Measurements from ENCODE around the gene ZDHHC14.

ZDHHC14 gene

DNA sequence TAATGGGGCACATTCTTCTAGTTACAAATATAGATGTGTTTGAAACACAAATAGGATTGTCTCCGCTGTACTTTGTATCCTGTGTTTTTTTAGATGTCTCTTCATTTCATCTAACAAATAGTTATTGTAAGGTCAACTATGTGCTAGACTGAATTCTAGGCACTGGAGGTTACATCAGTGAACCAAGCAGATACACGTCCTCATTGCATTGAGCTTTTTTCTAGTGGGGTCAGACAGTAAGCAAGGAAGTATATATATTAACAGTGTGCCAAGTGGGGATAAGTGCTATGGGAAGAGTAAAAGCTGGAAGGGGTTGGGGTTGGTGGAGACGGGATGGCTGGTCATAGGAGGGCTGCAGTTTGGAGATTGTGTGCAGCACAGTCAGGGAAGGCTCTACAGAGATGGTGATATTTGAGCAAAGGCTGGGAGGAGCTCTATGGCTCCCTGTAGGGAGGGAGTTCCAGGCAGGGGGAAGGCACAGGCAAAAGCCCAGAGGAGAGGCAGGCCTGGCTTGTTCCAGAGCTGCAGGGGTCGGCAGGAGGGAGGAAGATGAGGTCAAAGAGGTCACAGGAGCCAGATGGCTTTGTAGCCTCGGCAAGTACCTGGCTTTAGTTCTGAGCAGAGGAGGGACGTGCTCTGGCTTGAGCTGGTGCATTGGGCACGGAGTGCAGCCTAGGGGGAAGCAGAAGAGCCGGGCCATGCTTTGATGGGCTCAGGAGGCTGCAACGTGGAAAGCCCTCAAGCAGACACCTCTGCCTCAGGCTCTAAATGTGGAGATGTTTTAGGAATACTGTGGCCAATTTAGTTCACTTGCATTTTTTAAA is 152.3 kb downstream of the ZDHHC14 start:
- no peak for DNase-seq (ENCODE audit: low spot score)

DNA sequence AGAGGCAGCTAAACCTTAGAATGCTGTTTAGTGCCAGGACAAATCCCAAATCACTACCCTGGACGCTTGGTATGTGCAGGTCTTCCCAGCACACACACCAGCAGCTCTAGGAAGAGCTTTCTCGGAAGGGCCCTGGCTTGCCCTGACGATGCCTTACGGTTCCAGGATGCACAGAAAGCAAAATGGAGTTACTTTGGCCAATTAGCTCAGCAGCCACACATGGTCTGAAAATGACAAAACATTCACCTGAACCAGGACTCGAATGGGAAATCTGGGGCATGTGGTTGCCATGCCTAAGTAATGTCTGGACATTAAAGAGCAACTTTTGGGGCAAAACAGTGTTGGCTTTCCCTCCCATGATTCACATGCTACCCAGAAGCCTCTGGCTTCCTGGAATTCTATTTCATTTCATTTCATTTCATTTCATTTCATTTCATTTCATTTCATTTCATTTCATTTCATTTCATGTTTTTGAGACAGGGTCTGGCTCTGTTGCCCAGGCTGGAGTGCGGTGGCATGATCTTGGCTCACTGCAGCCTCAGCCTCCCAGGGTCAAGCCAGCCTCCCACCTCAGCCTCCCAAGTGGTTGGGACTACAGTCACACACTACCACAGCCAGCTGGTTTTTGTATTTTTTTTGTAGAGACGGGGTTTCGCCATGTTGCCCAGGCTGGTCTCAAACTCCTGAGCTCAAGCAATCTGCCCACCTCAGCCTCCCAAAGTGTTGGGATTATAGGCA is 153.3 kb downstream of the ZDHHC14 start:
- DNase-seq (ENCODE audit: low spot score), result no peak

DNA sequence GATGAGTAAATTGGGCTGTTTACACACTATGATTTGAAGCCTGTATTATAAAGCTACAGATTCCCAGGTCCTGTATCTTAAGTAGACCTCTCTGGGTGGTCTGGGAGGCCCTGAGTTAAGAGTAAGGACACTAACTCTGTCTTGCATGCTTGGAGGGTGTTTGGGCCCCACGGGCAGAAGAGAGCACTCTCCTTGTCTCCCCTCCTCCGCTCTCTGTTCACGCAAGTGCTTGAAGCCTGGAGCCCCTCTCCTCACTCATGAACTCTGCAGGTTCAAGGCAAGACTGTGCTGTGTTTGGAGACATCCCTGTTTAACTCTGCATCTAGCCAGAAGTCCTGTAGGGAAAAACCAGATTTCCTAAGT is 154.0 kb downstream of the ZDHHC14 start:
- no peak for DNase-seq (ENCODE audit: low spot score)

DNA sequence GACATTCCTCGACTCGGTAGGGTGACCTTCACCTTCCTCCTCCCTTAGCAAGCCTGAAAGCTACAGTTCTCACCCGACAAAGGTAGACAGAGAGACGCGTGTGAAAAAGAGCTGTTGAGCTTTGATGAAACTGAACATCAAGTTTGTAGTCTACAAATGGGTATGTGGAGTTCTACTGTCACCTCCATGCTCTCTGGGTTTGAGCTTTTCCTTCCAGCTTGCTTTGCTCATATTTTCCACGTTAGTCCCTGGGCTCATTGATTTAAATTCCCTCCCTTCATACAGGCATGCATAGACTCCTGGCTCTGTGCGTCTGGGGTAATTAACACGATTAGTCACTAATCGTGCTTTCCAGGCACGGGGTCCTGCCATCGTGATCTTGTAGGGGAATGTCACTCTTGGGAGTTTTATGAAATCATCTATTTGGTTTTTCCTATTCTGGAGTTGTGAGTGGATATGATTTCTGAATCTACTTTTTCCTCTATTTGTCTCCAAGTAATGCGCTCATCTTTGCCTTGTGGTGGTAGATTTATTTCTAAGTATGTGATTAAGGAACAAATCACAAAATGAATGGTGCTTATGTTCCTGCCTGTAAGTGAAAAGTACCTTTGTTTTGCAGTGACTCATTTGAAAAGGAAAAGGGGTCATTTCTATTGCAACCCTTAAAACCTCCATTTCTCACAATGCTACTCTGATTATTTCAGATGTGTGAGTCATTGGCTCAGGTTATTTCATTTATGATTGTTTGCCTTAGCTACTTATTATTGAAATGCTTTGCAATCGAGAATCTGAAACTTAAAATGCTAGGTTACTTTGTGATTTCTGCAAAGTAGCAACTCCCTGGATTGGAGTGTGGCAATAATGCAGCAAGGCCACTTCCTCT is 154.6 kb downstream of the ZDHHC14 start:
- DNase-seq (ENCODE audit: low spot score), result no peak

DNA sequence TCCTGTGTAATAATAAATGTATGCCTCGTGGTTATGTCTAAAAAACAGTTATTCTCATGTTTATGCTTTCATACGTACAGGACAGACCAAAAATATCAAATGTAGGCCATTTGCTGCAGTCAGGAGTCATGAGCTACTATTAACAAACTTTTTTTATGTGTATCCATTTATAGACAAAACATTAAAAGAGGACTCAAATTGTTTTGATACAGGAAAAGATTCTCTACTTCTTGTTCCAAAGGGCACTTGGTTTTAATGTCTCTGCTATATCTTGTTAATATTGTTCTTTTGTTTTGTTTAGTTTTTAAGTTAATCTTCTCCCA is 155.2 kb downstream of the ZDHHC14 start:
- no peak for DNase-seq (ENCODE audit: low spot score)

DNA sequence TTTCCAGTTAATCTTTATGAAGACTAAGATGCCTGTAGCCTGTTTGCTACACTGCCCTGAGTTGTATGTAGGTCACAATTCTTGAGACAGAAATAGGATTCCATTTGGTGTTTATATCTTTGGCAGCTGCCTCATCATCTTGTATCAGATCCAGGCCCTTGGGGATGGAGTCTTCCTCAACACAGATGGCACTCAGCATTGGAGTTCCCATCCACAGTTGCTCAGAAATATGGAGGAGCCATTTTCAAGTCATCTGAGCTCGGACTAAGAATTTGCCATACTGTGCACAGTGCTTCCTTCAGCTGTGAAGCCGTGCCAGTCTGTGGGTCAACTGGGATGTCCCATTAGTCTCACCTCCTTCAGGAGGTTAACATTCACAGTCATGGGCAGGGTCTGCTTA is 156.6 kb downstream of the ZDHHC14 start:
- no peak for DNase-seq (ENCODE audit: low spot score)

DNA sequence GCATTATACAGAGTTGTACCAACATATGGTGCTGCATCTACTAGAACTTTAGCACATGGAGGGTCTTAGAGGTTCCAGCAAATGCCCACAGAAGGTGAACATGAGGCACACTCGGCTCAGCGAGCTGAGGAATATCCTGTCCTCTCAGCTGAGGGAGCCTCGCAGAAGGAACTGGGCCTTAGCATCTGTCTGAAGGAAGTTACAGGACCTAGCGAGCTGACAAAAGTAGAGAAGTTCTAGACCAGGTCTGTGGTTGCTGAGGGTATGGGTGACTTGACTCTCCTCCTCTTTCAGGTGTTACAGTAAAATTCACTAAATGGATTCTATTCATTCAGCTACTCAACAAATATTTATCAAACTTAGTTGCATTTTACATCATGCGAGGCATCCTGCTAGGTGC is 157.2 kb downstream of the ZDHHC14 start:
- DNase-seq (ENCODE audit: low spot score), result no peak

DNA sequence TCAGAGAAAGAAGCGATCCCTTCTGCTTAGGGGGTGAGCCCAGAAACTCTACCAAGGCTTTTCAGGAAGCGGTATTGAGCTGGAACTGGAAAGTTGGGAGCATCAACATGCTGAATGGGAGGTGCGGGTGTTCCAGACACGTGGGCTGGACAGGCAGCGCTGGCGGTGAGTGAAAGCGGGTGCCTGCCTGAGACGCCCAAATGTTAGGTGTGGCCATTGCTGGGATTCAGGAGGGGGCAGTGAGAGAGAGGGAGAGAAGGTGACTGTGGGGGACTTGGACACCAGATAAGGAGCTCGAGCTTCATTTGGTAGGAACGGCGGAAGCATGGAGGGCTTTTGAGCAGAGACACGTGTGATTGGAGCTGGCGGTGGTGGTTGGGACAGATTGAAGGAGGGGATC is 157.7 kb downstream of the ZDHHC14 start:
- no peak for DNase-seq (ENCODE audit: low spot score)

DNA sequence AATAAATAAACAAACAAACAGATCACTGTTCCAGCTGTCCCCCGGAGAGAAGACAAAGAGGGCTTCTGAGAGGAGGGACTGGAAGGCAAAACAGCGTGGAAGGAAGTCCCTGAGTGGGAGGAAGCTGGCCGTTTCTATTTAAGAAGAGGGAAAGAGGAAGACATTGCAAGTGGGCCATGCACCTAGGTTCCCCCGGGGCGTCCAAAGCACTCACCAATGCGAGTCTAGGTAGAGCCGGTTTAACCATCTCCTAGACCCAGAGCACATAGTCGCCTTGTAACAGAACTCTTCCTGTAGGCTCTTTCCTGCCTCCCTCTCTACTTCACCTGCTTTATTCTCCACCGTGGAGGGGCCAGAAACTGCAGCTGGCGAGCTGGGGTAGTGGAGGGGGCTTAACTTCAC is 158.4 kb downstream of the ZDHHC14 start:
- no peak for DNase-seq (ENCODE audit: low spot score)

DNA sequence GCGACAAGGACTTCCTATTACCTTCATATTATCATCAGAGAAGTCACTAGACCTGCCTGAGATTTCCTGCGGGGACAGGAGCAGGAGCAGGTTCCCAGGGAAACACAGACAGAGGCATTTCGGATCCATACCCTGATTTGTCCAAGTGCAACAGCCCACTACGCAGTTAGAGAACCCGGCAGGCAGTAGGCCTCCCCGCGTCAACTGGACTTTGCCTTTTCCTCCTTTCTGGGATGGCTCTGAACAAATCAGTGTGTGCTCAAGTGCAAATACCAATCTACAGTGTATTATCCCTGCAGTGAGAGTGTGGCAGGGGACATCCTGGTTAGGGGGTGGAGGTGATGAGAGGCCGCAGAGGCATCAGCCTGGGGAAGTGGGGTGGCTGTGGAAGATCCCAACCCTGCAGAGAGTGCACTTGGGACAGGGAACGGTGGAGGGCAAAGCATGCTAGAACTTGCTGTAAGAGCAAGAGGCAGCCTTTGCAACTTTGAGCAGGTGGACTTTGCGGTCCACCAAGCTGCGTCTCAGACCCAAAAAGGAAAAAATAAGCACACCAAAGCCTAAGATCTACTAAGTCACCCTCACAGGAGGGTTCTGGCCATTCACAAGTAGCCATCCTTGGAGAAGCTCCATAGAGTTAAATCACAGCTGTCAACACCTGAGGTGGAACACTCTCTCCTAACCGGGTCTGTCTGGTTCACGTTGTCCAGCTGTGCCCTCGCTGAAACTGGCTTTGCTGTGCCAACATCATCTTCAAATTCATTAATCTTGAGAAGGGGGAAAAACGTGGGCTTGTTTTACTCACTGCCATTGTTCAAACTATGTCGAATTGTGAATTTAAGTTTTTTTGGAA is 159.1 kb downstream of the ZDHHC14 start:
- DNase-seq (ENCODE audit: low spot score), result peak; percentile 60

DNA sequence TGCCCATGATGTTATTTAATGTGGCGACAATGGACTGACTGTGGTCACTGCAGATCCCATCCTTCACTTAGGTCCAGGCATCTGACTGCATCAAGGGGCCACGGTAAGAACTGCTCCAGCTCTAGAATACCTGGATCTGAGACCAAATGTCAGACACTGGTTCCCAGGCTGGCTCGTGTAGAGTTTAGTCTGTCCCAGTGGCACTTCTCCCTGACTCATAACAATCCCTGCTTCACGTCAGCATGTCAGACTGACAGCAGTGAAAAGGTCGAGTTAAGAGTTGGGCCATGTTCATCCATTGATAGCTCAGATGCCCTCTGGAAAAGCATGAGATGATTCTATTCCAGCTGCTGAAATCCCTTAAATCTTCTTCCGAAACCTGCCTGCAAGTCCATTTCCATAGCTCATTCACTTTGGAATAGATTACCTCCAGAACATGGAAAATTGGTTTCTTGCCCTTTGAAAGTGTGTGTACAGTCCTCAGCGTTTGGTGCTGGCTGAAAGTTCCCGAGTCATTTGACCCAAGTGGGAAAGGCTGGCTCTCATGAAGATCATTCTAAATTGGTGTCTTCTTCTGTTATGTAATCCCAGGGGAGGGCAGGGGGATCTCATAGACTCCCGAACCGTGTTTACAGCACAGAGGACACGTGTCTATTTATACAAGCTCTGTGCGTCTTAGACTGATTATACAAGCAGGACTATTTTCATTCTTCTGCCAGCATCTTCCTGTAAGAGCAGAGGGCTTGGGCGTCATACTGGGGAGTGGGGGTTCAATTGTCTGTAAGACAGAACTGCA is 160.8 kb downstream of the ZDHHC14 start:
- DNase-seq (ENCODE audit: low spot score), result no peak

DNA sequence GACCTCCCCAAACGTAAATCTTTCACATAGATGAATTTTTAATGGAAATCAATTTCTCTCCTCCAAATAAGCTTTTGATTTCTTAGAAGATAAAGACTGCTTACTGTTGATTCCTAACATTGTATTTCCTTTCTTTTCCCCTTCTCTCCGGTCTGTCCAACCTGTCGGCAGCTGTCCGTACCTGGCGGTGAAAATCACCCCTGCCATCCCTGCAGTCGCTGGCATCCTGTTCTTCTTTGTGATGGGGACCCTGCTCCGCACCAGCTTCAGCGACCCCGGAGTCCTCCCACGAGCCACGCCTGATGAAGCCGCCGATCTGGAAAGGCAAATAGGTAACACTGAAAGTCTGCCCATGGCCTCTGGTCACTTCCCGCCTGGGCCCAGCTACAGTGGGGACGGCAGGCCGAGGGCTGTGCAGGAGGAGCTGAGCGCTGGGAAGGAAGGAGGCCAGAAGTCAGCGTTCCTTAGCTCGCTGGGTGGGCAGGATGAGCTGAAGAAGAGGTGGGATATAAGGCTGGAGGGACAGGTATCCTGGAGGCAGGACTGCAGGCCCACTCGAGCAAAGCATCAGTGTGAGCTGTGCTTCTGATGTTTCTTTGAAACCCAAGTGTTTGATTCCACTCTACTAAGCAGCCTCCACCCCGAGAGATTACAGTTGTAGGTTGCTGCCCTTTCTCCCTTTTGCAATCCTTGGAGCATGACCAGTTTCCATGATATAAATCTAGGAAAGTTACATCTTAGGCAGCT is 161.6 kb downstream of the ZDHHC14 start:
- no peak for DNase-seq (ENCODE audit: low spot score)

DNA sequence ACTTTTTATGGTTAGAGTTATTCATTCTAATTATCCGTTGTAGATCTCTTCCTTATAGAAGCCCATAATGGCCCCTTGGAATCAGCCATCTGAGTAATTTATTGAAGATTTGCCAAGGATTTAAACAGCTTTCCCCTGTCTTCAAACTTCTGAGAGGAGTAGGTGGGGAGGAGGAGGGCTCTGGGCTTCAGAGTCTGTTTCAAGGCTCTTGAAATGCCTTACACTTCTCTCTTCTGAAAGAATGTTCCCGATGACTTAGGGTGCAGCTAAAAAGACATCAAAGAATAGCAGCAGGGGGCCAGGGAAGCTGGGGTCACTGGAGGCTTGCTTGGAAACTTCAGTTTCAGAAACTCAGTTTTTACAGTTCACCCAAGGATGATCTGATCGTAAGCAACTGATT is 165.3 kb downstream of the ZDHHC14 start:
- DNase-seq (ENCODE audit: low spot score), result no peak

DNA sequence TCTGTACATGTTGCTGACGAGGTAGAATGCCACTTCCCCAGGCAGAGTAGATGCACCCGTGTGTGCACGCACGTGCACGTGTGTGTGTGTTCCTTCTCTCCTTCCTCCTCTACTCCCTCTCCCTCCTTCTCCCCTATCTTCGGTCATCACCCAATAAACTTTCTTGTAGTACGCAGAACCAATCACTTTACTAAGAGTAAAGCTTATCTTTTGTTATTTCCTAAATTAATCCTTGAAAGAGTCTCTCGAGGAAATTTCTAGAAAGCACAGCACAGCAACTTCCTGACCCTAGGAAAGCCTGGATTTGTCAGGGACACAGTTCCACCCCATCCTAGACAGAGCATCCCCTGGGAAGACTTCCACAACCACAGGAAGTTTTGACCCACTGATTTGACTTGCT is 166.1 kb downstream of the ZDHHC14 start:
- DNase-seq (ENCODE audit: low spot score), result no peak

DNA sequence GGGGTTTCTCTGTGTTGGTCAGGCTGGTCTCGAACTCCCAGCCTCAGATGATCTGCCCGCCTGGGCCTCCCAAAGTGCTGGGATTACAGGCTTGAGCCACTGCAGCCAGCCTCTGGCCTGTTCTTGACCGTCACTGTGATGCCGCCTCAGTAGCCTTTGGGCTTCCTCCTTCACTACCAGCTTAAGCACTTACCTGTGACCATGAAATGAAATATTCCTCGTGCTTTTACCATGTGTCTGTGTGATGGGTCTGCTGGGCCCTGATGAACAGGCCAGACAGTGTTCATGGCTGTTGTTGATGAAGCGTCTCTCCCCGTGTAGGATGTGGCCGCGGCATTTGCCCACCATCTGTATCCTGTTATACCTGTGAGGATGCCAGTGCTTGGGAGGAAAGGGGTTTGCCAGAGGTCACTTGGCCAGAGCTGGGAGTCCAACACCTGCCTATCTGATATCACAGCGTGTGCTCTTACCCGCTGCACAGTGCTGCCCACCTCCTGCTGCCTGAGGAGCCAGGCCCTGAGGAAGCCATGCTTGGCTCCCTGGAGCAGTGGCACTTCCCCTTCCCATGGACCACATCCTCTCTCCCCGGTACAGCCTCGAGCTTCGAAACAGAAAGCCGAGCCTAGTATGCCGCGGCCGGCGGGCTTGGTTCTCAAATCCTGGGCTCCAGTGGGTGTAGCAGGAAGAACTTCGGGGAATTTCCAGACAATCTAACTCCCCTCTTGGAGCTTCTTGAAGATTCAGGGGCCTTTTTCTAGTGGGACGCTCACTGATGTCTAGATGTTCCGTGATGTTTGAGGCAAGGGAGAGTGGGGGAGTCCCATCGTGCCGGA is 167.9 kb downstream of the ZDHHC14 start:
- DNase-seq (ENCODE audit: low spot score), result no peak

DNA sequence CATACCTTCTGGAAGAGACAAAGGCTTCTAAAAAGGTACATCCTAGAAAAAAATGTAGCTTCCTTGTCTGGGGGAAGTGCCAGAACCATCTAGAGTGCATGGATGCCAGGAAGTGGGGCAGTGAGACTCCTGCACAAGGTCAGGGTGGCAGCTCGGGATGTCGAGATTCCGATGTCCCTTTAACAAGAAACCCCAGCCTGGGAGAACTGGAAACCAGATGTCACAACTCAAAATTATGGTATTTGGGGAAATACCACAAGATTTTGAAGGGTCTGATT is 168.4 kb downstream of the ZDHHC14 start:
- DNase-seq (ENCODE audit: low spot score), result no peak

DNA sequence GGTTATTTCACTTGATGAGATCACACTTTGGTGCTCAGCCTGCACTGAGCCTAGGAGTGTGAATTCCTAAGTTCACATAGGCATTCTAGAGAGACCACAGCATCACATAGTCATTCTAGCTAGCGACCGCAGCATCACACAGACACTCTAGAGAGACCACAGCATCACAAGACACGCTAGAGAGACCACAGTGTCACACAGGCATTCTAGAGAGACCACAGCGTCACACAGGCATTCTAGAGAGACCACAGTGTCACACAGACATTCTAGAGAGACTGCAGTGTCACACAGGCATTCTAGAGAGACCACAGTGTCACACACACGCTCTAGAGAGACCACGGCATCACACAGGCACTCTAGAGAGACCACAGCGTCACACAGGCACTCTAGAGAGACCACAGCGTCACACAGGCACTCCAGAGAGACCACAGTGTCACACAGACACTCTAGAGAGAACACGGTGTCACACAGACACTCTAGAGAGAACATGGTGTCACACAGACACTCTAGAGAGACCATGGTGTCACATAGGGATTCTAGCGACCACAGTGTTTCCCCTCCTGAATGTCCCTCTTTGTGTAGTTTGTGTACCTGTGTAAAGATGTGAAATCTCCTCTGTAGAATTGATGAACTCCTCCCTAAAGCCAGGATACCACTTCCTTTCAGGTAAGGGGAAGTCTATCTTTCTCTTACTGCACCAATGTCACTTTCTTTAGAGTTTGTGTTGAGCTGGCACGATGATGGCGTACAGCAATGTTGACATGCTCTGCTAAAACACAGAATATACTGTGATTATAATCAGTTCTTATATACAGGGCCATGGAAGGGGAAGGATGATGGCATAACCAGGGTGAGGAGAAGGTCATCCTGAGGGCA is 169.4 kb downstream of the ZDHHC14 start:
- no peak for DNase-seq (ENCODE audit: low spot score)

DNA sequence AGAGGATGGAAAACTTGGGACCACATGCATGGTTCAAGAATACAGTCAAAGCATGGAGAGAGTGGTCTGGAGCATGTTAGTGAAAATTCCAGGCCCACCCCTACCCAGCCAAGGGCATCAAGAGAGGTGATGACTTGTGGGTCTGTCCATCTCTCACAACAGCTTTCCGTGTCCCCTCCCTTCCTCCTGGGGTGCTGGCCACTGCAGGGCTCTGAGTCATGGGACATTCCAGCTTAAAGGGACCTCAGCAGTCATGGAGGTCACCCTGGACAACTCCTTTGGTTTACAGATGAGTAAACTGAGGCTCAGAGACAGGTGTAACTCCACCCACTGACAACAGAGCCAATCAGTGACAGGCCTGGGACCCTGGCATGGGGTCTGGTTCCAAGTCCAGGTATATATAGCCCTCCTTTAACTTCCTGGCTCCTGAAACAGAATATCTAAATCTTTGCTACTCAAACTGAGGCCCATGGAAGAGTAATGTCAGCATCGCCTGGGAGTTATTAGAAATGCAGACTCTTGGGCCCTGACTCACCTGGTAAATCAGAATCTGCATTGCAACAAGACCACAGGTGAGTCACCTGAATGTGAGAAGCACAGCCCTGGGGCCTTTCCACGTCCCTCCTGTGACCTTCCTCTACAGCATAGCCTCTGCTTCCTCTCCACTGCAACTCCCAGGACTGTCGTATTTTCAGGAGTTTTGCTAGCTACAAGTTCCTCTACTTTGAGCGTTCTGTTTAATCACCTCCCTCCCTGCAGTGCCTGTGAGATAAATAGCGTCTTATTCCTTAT is 170.2 kb downstream of the ZDHHC14 start:
- no peak for DNase-seq (ENCODE audit: low spot score)

Data from HuH-7.5 (cell line).